HFF-Myc (cell line): ENCODE measurements around the gene HTR6.

Experiments used
- DNase-seq: peaks from one replicate; pipeline ENCODE4 v3.0.0-alpha.2; 2011; ENCODE audit warnings: low read depth; ENCODE audit errors: extremely low read depth
- H3K4me3 ChIP-seq: replicated peaks from 2 replicates; pipeline ENCODE4 v1.5.1; 2011; ENCODE audit warnings: low read depth, mild to moderate bottlenecking, control low read depth, low read length
- TF ChIP-seq, protein P1 (sequence below): IDR thresholded peaks from 2 replicates; pipeline ENCODE4 v1.5.1; 2012; ENCODE audit warnings: mild to moderate bottlenecking, low read depth, low read length, control low read depth; ENCODE audit errors: missing control alignments

HTR6 gene

GRCh38 chr1:19644681-19645410, 19.8 kb upstream of the HTR6 start:
- H3K4me3 ChIP-seq, result peak overlapping the region; percentile 82
- no peak for DNase-seq
- TF ChIP-seq, protein P1, sequence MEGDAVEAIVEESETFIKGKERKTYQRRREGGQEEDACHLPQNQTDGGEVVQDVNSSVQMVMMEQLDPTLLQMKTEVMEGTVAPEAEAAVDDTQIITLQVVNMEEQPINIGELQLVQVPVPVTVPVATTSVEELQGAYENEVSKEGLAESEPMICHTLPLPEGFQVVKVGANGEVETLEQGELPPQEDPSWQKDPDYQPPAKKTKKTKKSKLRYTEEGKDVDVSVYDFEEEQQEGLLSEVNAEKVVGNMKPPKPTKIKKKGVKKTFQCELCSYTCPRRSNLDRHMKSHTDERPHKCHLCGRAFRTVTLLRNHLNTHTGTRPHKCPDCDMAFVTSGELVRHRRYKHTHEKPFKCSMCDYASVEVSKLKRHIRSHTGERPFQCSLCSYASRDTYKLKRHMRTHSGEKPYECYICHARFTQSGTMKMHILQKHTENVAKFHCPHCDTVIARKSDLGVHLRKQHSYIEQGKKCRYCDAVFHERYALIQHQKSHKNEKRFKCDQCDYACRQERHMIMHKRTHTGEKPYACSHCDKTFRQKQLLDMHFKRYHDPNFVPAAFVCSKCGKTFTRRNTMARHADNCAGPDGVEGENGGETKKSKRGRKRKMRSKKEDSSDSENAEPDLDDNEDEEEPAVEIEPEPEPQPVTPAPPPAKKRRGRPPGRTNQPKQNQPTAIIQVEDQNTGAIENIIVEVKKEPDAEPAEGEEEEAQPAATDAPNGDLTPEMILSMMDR, result no peak

DNA sequence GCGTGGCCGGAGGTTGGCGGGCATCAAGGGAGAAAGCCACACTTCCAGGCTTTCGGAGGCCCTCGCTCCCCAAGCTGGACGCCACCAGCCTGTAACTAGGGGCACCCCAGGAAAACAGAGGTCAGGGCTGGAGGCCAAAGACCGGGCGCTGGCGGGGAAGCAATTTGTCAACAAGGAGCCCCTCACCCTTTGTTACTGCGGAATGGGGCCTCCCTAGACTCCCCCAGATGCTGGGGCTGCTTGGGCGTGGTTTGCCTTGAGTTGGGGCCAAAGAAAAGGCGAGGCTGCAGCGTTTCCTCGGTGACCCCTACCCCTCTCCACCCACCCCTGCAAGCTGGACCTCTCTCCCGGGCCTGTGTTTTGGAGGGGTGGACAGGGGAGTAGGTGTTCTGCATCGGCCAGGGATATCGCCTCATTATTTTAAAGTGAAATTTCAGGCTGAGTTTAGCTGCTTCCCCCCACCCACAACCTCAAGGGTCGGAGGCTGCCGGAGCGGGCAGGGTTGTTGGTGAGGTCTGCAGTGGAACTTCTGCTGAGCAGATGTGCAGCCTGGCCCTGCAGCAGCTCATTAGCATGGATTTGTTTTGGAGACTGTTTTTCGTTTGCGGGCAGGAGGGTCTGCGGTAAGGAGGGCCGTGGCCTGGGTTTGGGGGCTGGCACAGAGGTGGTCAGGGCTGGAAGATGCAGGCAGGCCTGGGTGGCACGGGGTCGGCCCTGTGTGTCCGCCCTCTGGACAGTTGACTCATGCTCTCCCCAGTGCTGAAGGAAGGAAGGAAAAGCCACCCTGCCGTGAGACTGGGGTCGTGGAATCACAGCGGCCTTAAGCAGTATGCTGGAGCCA, 19.0 kb upstream of the HTR6 start:
- peak overlapping the region; percentile 82 for H3K4me3 ChIP-seq
- TF ChIP-seq, protein P1, result no peak
- DNase-seq, result no peak

DNA sequence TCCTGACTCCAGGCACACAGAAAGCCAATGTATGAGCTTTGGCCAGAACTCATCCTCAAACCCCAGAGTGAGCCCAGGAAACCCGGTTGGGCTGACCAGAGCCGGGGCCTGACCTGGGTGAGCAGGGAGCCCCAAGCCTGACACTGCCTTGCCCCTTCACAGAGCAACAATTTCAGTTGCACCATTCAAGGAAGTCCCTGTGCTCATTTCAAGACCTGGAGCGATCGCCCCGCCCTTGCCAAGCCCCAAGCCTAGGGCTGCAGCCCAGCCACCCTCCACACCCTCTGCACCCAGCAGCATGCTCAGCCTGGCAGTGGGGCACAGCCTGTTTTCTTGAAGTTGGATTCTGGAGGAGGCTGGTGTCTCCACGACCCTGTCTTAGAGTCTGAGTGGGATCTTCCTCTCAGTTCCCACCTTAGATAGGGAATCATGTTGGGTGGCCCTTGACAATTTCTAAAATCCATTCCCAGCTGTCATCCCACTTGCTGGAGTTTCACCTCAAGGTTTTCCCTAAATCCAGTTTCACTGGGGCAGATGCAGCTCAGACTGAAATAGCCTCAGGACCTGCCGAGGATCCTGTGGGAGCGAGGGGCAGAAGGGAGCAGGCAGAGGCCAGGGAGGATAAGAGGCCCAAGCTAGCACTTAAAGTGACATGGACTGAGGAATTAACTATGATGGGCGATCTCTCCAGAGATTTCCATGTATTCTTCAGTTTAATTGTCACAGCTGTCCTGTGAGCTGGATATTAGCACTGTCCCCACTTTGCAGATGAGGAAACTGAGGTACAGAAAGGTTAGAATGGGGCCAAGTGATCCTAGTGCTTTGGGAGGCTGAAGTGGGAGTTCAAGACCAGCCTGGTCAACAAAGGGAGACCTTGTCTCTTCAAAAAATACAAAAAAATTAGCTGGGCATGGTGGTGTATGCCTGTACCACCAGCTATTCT, 18.0 kb upstream of the HTR6 start:
- TF ChIP-seq, protein P1, result no peak
- H3K4me3 ChIP-seq, result peak overlapping the region; percentile 82
- DNase-seq, result no peak

DNA sequence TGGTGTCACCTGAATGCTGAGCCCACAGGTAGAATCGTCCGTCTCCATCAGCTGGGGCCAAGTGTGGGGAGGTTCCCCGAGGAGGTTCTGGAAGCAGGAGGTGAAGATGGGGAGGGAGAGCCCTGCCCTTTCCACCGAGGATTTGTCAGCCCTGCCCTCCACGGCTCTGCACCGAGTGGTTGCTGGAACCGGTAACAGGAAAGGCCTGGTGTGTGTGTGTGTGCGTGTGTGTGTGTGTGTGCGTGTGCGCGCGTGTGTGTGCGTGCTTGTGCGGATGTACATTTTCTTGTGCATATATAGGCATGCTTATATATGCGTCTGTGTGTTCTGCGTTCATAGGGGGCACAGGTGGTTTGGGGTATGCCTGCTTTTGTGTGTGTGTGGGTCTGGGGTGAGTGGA, 17.0 kb upstream of the HTR6 start:
- DNase-seq, result no peak
- TF ChIP-seq, protein P1, result no peak
- peak overlapping the region; percentile 82 for H3K4me3 ChIP-seq

DNA sequence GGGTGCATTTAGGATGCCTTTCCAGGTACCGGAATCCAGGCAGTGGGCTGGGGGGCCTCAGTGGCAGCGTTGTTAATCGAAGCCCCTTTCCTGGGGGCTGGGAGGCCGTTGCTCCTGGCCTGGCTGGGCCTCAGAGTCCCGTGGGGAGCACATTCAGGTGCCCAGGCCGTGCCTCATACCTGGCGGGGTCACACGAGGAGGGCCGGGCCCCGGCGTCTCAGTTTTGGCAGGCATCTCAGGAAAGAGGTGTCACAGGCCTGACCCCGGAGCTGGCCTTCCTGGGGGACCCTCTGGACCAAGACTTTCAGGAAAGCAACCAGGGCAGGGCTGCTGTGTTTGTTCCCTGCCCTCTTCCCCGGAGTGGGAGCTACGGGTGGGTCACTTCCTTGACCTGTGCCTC, 16.4 kb upstream of the HTR6 start:
- TF ChIP-seq, protein P1, result no peak
- no peak for DNase-seq
- no peak overlapping the region; the same call in 1 of the 2 replicates for H3K4me3 ChIP-seq

DNA sequence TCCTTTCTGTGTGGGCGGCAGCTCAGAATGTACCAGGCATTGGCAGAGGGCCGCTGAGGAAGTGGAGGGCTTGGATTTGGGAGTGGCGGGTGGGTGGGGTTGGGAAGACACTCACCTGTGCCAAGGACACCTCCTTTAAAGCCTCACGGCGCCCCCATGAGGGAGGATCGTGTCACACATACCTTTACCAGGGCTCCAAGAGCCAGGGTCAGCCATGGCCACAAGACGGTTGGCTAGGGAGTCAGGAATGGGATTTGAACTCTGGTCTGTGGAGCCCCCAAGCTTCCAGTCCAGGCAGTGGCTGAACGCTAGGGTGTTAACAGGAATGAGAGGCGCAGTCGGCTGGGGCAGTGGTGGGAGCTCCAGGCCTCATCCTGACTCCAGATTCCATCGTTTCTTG, 16.0 kb upstream of the HTR6 start:
- H3K4me3 ChIP-seq, result no peak overlapping the region
- DNase-seq, result no peak
- TF ChIP-seq, protein P1, result peak; percentile 29
